ENCODE results near the gene BUB3.

BUB3 gene, protein sequence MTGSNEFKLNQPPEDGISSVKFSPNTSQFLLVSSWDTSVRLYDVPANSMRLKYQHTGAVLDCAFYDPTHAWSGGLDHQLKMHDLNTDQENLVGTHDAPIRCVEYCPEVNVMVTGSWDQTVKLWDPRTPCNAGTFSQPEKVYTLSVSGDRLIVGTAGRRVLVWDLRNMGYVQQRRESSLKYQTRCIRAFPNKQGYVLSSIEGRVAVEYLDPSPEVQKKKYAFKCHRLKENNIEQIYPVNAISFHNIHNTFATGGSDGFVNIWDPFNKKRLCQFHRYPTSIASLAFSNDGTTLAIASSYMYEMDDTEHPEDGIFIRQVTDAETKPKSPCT

DNA sequence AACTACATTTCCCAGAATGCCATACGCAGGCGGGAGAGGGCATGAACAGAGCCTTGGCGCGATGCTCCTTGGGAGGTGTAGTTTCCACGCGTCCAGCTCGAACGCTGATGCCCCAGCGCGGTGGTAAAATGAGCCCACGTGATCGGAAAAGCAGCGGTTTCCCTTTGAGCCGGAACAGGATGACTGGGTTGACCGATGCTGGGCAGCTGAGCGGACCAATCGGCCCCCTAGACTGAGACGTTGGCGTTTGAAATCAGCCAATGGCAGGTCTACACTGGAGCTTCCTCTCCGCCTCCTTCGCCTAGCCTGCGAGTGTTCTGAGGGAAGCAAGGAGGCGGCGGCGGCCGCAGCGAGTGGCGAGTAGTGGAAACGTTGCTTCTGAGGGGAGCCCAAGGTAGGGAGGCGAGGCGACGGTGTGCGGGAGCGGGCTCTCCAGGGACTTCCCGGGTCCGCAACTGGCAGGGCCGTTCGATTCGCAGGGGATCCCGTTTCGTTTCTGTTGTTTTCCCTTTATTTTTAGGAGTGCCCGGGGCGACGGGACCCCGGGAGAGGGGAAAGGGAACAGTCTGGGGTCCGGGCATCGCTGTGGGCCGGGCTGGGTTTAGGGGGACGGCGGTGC lies at the start of gene BUB3:
Gene BUB3 (plus strand): TSS at position 311 of the 619 bp plus-strand sequence. CDS start 516 bp downstream, outside the sequence.
- peak; percentile 100 for DNase-seq (ENCODE audit: low spot score)

DNA sequence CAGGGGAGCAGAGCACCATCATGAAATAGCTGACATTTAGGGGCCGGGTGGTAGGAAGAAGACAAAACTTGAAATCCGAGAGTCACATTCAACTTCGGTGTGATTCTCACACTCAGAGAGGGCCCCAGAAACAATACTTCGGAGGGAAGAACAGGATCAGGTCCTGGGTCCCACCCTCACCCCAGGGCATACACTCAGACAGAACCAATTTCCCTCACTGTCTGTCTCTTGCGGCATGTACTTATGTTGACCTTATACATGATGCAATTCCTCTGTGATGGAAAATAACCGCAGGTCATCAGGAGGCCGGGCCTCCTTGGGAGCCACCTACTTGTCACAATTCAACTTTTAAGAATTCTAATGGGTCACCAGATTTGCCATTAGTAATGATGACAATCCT lies 44.7 kb upstream of the BUB3 start:
- no peak for DNase-seq (ENCODE audit: low spot score)

DNA sequence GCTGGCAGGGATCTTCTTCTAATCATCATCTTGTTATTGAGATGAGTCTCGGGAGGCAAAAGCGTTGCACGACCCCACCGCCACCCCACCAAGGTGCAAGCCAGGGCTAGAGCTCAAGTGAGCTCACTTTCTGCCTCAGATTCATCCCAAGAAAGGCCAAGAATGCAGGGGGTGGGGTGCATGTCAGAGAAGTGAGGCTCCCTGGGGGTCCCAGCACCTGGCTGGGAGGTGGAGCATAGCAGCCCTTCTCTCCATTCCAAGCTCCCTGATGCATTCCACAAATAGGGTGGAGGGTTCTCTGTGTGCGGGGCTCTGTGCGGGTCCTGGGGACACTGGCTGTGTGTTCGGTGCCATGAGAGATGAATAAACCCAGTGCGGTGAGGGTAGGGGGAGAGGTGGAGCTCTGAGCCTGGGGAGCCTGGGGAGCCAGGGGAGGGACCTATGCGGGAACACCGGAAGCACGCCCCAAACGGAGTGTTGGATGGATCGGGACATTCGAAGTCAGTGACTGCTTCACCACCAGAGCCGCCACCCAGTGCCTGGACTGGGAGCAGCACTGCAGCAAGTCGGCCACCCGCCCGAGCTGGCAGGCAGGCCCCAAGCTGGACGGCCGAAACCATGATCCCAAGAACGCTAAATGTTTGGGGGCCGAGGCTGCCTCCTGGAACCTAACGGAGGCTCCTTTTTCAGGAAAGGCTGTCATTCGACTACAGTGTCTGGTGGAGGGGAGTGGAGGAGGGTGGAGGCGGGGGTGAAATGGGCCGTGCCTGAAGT lies 36.4 kb upstream of the BUB3 start:
- DNase-seq (ENCODE audit: low spot score), result no peak

DNA sequence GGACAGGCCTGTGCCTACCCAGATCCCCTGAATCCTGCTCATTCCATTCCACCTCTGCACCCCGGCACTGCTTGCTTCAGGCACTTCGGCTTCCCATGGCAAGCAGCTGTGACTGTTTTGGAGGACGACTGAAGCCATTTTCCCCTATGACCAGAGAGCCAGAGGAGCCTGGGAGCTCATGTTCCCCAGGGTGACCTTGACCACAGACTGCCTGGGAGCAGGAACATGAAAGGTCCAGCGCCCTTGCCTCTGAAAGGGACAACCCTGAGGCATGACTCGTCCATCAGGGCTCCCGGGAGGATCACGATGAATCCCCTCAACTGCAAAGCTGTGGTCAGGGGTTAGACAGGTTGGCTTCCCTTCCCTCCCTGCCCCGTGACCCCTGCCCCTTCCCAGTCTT lies 35.1 kb upstream of the BUB3 start:
- no peak for DNase-seq (ENCODE audit: low spot score)

DNA sequence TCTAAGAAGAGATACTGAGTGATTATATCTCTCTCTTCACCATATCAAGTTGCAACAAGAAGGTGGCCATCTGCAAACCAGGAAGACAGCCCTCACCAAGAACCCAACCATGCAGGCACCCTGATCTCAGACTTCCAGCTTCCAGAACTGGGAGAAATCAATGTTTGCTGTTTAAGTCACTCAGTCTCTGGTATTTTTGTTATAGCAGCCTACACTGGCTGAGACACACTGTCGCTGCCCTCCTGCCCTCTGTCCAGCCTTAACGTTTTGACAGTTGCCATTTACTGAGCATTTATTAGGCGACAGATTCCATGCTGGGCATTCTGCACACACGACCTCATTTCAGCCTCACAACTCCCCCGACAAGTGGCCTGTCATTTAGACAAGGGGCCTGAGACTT lies 28.0 kb upstream of the BUB3 start:
- no peak for DNase-seq (ENCODE audit: low spot score)

- DNase-seq (ENCODE audit: low spot score), result no peak
Measured at GRCh38 chr10:123129618-123130271, 24.5 kb upstream of the BUB3 start.

DNA sequence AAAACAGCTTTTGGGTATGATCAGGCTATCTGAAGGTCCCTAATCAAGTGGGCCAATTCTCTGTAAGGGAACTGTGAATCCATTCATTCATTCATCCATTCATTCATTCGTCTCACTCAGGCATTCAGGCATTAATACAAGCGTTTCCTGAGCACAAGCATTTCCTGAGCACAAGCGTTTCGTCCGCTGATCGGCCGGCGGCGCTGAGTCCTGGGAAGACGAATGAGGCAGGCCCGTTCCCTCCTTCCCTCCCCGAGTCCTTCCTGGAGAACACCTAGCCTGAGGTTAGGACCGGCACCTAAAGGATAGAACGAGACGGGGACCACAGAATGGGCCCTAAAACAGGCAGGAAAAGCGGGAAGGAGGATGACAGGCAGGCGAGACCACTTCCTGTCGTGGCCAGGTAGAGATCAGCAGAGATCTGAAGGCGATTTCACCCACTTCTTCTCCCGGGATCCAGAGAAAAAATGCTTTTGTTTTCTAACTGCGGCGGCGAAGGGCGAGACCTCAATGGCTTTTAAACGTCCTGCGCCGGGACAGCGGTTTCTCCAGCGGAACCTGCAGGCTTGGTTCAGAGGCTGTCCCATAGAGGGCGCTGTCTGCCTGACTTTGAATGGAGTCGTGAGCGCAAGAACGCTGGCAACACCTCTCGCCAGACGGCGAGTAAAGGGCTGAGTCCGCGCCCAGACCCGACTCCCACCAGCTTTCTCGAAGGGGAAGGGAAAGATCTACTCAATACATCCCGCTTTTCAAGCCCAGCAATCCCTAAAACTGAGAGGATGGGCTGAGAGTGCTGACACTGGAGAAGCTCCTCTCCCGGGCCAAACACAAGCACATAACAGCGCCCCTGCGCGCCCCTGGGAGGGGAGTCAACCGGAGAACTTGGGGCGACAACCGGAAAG lies 21.4 kb upstream of the BUB3 start:
- DNase-seq (ENCODE audit: low spot score), result peak; percentile 74

DNA sequence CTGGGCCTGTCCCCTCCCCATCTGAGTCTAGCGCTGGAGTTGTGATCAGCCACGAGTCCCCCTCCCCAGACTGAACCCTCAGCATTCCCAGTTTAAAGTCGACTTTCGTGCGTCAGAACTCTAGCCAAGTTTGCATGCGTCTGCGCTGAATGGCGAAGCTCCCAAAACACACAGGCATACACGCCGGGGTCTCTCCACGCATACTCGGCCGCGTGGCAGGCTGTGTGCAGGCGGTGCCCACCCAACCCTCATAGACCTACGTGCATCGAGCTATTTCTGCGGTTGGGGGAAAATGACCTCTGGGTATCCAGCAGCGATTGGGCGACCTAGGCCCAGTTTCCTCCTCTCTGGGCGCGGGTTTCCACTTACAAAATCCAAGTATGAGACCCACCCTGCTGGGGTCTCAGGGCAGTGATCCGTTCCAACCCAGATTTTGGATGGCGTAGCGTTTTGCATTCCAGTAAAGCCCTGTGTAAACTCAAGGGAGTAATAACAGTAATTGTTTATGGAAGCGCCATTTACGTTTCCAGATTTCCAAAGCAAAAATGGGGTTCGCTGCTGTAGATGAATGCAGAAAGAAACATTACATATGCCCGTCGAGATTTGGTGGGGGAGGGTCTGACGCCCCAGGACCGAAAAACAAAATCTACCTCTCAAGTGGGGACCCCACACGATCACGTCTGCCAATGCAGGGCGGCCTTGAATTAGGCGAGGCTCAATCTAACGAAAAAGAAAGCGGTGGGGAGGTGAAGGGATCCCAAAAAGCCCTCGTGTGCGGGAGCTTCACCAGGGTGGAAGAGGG lies 20.5 kb upstream of the BUB3 start:
- no peak for DNase-seq (ENCODE audit: low spot score)

GRCh38 chr10:123134343-123134914 lies 19.8 kb upstream of the BUB3 start:
- DNase-seq (ENCODE audit: low spot score), result no peak

GRCh38 chr10:123134915-123135414 lies 19.2 kb upstream of the BUB3 start:
- DNase-seq (ENCODE audit: low spot score), result no peak

DNA sequence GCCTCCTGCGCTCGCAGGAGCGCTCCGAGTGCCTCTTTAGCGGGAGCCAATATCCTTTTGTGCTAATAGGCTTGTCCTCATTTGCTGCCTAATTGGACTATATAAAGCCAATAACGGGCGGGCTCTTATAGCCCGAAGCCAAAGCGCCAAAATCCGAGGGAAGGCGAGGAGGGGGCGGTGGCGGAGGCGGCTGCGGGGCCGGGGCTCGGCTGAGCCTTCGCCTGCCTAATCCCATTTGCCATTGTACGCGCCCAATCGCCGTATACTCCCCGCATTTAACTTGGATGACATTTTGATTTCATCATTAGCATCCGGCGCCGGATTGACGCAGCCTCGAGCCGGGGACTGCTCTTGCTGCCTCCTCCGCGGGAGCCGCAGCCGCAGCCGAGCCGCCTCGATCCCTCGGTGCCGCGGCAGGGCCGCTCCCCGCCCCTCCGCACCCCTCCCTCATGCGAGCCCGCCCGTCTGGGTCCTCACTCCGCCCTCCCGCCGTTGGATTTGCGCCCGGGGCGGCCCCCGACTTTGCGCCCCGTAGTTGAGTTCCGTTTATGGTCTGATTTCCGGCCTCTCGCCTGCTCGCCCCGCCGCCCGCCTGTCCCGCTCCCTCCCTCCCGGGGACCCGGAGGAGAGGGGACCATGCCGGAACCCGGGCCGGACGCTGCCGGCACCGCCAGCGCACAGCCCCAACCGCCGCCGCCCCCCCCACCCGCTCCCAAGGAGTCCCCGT lies 18.6 kb upstream of the BUB3 start, which contains the start of gene HMX3:
Gene HMX3 (plus strand): TSS at position 556 of the 727 bp plus-strand sequence. CDS start 81 bp downstream, at position 637.
- DNase-seq (ENCODE audit: low spot score), result no peak

GRCh38 chr10:123136221-123136805 lies 17.9 kb upstream of the BUB3 start:
- DNase-seq (ENCODE audit: low spot score), result no peak

GRCh38 chr10:123136806-123137642 lies 17.2 kb upstream of the BUB3 start:
- DNase-seq (ENCODE audit: low spot score), result no peak

GRCh38 chr10:123139165-123139520 lies 15.1 kb upstream of the BUB3 start:
- no peak for DNase-seq (ENCODE audit: low spot score)

DNA sequence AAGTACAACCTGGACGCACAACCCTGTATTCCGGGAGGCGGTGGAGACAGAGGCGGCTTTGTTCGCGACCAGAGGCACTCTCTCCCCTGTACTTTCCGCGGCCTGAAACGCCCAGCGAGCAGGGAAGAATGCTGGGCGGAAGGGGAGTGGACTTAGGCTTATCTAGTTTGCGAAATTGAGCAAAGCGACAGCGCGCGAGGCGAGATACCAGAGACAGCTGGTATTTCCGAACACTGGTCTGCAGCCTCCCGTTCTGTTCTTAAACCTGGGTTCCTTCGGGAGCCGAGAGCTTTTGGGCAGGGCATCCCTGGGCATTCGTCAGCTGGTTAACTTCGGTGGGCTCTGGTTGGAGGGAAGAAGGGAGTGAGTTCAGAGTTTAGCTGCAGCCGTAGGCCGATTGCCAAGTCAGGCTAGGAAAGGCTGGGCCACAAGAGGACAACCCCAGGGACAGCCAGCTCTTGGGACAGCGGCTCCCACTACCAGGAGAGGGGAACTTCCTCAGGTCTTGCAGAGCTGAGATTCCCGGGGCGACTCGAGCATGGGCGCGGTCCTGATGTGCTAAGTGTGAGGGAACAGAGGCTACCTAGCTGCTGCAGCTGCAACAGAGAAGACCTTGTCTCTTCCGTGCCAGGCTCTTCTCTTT lies 14.6 kb upstream of the BUB3 start:
- DNase-seq (ENCODE audit: low spot score), result no peak

GRCh38 chr10:123140164-123140982 lies 13.8 kb upstream of the BUB3 start:
- DNase-seq (ENCODE audit: low spot score), result no peak

DNA sequence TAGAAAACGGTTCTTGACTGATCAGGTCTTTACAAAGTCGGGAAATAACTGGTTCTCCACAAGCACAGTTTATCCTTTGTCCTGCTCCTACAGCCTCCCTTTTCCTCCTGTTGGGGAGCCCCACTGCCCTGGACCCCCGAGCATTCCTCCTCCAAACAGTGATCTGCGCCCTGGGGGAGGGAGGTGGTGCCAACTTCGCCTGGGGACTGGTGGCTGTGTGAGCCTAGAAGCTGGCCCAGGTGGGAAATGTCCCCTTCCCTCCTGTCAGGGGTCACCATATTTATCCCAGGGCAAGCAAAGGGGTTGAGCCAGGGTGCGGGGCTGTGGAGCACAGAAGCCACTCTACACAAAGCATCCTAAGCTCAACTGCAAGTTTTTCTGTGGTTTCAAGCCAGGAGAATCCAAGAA lies 13.2 kb upstream of the BUB3 start:
- no peak for DNase-seq (ENCODE audit: low spot score)

Measured in putamen (tissue), 1 donor.